Measurements from ENCODE around the gene PNPO. TPM values are rescaled to one million over a fixed set of nuclear protein-coding genes. Genes with fewer than 3 reads are reported as not detected.
A peak's percentile ranks its signal among the peaks of the same experiment; 100 is the strongest.
"Not testable (repeated sequence)": the region's sequence is repeated elsewhere in the genome, so short reads cannot be mapped to it uniquely, and the experiment has no call there.

Gene PNPO
- total and polyA plus RNA-seq, 2 of the 4 experiments (the other 2 are of a cell fraction) = 13.9 to 34.1 TPM

- H3K4me2 ChIP-seq (ENCODE audit: low read depth, low read length) = no peak overlapping the region
- H2BK20ac ChIP-seq (ENCODE audit: low read depth, low read length) = no peak overlapping the region
- H2AK5ac ChIP-seq (ENCODE audit: low read depth, low read length) = no peak overlapping the region
- dilution Hi-C loops (cut with HindIII; ENCODE audit: low sequenced_read_pairs, unreplicated experiment) (no loop called here), intact Hi-C loops (cut with micrococcal nuclease) (no loop called here), in situ Hi-C loops (cut with MboI; ENCODE audit: low sequenced_read_pairs) (no loop called here)
- H4K5ac ChIP-seq (ENCODE audit: low read depth, low read length) = no peak overlapping the region
- H3K56ac ChIP-seq (ENCODE audit: extremely low read depth, insufficient read depth, low read length) = no peak overlapping the region
- peaks cover 0 to 18% of the 10 kb centered on the region in 2 experiments; a peak in 1 of 4 replicates for H3K79me1 ChIP-seq (ENCODE audit: low read depth in 1 of 2, low read length in 2 of 2)
- no peaks in the 10 kb centered on the region for H3K27me3 ChIP-seq (ENCODE audit: control insufficient read depth, insufficient read depth, low read length)
- no TSS peak for BruUV-seq (replicated peaks)
- ATAC-seq (ENCODE audit: low read depth) = no peak
- ChIA-PET POLR2A (ENCODE audit: unreplicated experiment) (no interaction called here), CTCF (interaction anchor here (0.7 kb wide), 1 partner anchor 36 kb away, joined by 3 read pairs; the partner anchor contains the start of gene CDK5RAP3)
- H3K9me1 ChIP-seq (ENCODE audit: insufficient read depth, low read length) = peaks cover 18% of the 10 kb centered on the region
- no peak overlapping the region for H3K23ac ChIP-seq (ENCODE audit: low read depth, low read length)
- TF ChIP-seq CHD1 (IDR thresholded peaks at IDR 0.05; ENCODE audit: low read depth, low read length) (no peak), MXI1 (IDR thresholded peaks at IDR 0.05; ENCODE audit: borderline replicate concordance, low read depth, low read length) (no peak)
- no peak overlapping the region for H3K4ac ChIP-seq (ENCODE audit: low read depth, low read length)
- H2BK120ac ChIP-seq (ENCODE audit: low read depth, low read length) = no peak overlapping the region
- H3K14ac ChIP-seq (replicated peaks; ENCODE audit: low read depth, low read length) = no peak overlapping the region
- H3K4me3 ChIP-seq (ENCODE audit: insufficient read depth, low read depth, low read length) = no peak overlapping the region
- peak overlapping the region; percentile 36 for H2AFZ ChIP-seq (replicated peaks; ENCODE audit: low read length, poor library complexity)
- H3K36me3 ChIP-seq (ENCODE audit: control insufficient read depth, insufficient read depth, low read length) = peaks cover 2% of the 10 kb centered on the region
- H4K20me1 ChIP-seq (ENCODE audit: insufficient read depth, low read length) = no peaks in the 10 kb centered on the region
- no peak overlapping the region for H3K9ac ChIP-seq (ENCODE audit: low read depth, low read length)
- no peak overlapping the region; the same call in 2 of the 3 replicates for H2BK15ac ChIP-seq (ENCODE audit: low read depth, low read length)
- peak; percentile 45 for DNase-seq
- 83% methylated on average over 1 of the region's 1 CpG; no CpG with 5 or more reads in 1 of the 2 experiments for WGBS, 2 experiments (ENCODE audit: extremely low coverage in 2 of 2, insufficient read length in 1 of 2)
- H3K9me3 ChIP-seq (ENCODE audit: control insufficient read depth, insufficient read depth, low read length) = no peaks in the 10 kb centered on the region
- no peak overlapping the region for H3K27ac ChIP-seq (ENCODE audit: insufficient read depth, low read length)
- no peak overlapping the region for H2AK9ac ChIP-seq (replicated peaks; ENCODE audit: low read depth, low read length, poor library complexity)
- H2BK5ac ChIP-seq (ENCODE audit: low read depth, low read length, poor library complexity, severe bottlenecking) = no peak overlapping the region
- H3K4me1 ChIP-seq (ENCODE audit: control insufficient read depth, insufficient read depth, low read length) = peaks cover 4% of the 10 kb centered on the region; the same call in 1 of the 2 replicates
- no peak overlapping the region for H4K91ac ChIP-seq (ENCODE audit: insufficient read depth, low read depth, low read length)
- no peak overlapping the region for H3K18ac ChIP-seq (ENCODE audit: low read depth, low read length)
- no peak overlapping the region for H4K8ac ChIP-seq (ENCODE audit: low read depth in 2 of 2, low read length in 2 of 2)
These were observed 6.5 kb upstream of the PNPO start for GRCh38 chr17:47934856-47935255.

GRCh38 chr17:47935468-47935867 lies 5.9 kb upstream of the PNPO start:
- DNase-seq; H4K5ac ChIP-seq (ENCODE audit: low read depth, low read length); BruUV-seq (replicated peaks); H3K4me3 ChIP-seq (ENCODE audit: insufficient read depth, low read depth, low read length); H3K27ac ChIP-seq (ENCODE audit: insufficient read depth, low read length); ATAC-seq (ENCODE audit: low read depth); H3K9me3 ChIP-seq (ENCODE audit: control insufficient read depth, insufficient read depth, low read length); H3K9ac ChIP-seq (ENCODE audit: low read depth, low read length); H2BK20ac ChIP-seq (ENCODE audit: low read depth, low read length); intact Hi-C loops (cut with micrococcal nuclease); POLR2A ChIA-PET (ENCODE audit: unreplicated experiment); H2BK15ac ChIP-seq (ENCODE audit: low read depth, low read length); dilution Hi-C loops (cut with HindIII; ENCODE audit: low sequenced_read_pairs, unreplicated experiment); H3K4me1 ChIP-seq (ENCODE audit: control insufficient read depth, insufficient read depth, low read length); H3K4me2 ChIP-seq (ENCODE audit: low read depth, low read length); H3K56ac ChIP-seq (ENCODE audit: extremely low read depth, insufficient read depth, low read length); H3K36me3 ChIP-seq (ENCODE audit: control insufficient read depth, insufficient read depth, low read length); H3K27me3 ChIP-seq (ENCODE audit: control insufficient read depth, insufficient read depth, low read length); in situ Hi-C loops (cut with MboI; ENCODE audit: low sequenced_read_pairs); H4K20me1 ChIP-seq (ENCODE audit: insufficient read depth, low read length); H2AK9ac ChIP-seq (replicated peaks; ENCODE audit: low read depth, low read length, poor library complexity); H3K18ac ChIP-seq (ENCODE audit: low read depth, low read length): not testable (repeated sequence)
- peak overlapping the region; percentile 56; the same call in 1 of the 2 replicates for H2AK5ac ChIP-seq (ENCODE audit: low read depth, low read length)
- H2BK120ac ChIP-seq (ENCODE audit: low read depth, low read length) = 0 out of 2 replicates have a peak overlapping the region, but pooled peaks have one; percentile 8
- peaks cover 0 to 18% of the 10 kb centered on the region in 2 experiments; a peak in 1 of 4 replicates for H3K79me1 ChIP-seq (ENCODE audit: low read depth in 1 of 2, low read length in 2 of 2)
- peak overlapping the region in 1 of 2 experiments; percentile 71; a peak in 1 of 4 replicates for H4K8ac ChIP-seq (ENCODE audit: low read depth in 2 of 2, low read length in 2 of 2)
- H4K91ac ChIP-seq (ENCODE audit: insufficient read depth, low read depth, low read length) = peak overlapping the region; percentile 62; the same call in 1 of the 2 replicates
- H3K4ac ChIP-seq (ENCODE audit: low read depth, low read length) = peak overlapping the region; percentile 2; the same call in 1 of the 2 replicates
- WGBS, 2 experiments (ENCODE audit: extremely low coverage in 2 of 2, insufficient read length in 1 of 2) = 60% methylated on average over 2 of the region's 3 CpGs; no CpG with 5 or more reads in 1 of the 2 experiments
- H3K14ac ChIP-seq (replicated peaks; ENCODE audit: low read depth, low read length) = 0 out of 2 replicates have a peak overlapping the region, but pooled peaks have one; percentile 8
- 0 out of 2 replicates have a peak overlapping the region, but pooled peaks have one; percentile 20 for H3K23ac ChIP-seq (ENCODE audit: low read depth, low read length)
- H2BK5ac ChIP-seq (ENCODE audit: low read depth, low read length, poor library complexity, severe bottlenecking) = peak overlapping the region; percentile 25
- peak overlapping the region; percentile 64 for H2AFZ ChIP-seq (replicated peaks; ENCODE audit: low read length, poor library complexity)
- CTCF ChIA-PET = interaction anchor here (0.7 to 1.1 kb wide), 2 partner anchors 12 to 36 kb away, joined by 3 to 4 read pairs; partner anchors contain the start of gene CDK5RAP3
- H3K9me1 ChIP-seq (ENCODE audit: insufficient read depth, low read length) = peaks cover 18% of the 10 kb centered on the region
